HG03571 (cell line): ENCODE results near the gene USP2.

ENCODE experiments used
- ATAC-seq: cut with Tn5 transposase; IDR thresholded peaks from one replicate; pipeline ENCODE4 v1.9.1; 2021; ENCODE audit not compliant: unreplicated experiment

The USP2 gene

DNA sequence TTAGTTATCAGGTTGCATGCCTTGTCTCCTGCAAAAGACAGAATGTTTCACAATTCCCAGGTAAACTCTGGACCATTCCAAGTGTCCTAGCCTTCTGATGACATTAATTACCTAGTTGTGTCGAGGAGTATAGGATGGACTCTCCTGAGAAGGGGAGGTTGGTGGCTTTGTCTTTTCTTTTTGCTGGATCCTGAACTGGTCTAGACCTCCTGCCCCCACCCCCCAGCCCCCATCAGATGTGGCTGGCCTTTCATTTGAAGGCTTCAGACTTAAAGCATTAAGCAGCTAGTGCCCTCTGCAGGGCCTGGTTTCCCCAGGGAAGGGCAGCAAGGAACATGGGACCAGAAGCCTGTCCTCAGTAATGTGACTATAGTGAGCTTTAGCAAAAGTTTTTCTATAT is 74.3 kb downstream of the USP2 start:
- ATAC-seq = no peak

DNA sequence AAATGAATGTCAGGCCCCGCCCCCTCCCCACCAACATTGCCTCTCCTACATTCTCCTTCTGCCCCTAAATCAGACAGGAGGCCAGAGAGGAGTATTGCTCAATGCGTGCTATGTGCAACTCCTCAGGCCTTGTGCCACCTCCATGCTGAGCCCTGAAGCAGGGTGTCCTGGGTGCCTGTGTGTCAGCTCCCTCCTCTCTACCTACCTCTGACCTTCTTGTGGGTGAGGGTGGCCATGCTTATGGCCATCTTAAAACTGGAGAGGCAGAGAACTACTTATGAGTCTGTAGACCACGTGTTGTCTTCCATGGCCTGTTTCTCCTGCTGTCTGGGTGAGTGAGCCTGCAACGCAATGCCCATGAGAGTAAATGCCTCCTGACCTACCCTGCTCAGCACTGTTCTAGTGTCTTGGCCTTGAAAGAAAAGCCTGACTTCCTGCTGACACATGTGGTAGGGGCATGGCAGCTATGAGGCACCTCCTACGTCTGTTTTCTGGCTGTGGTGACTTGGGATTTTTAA is 75.1 kb downstream of the USP2 start:
- no peak for ATAC-seq

DNA sequence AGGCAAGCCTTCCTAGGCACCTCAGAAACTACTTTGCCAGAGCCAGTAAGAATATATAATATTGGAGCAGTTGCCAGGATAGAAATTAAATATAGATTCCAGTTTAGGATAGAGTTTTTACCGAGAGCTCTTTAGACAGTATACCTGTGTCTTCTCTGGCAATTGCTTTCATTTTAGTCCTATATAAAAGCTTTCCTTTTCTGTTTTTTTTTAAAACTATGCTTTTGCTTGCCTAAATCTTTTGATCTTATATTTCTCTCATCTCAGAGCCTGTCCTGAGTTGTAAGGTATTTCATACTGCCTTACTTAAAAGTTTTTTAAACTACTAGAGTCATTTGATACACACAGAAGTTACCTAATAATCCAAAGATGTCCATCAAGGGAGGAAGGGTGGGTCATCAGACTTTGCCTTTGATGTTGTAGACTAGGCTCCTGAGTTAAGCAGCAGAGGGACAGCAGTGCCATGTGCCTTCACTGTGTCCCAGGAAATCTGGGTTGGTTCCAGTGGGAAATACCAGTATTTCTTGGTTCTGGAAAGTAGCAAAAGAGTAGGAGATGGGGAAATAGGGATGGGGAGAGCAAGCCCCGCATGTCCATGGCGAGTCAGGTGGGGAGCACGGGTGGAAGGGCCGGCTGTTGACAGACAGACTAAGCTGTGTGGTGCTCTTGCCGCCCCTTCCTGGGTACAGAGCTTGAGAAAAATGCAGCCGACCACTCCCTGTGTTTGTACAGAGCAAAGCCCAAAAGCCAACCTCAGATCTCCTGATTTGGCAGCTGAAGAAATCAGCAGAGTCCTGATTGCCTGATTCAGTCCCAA is 75.7 kb downstream of the USP2 start:
- no peak for ATAC-seq
